ENCODE results near the gene UTS2B.
"Not testable (repeated sequence)": the region's sequence is repeated elsewhere in the genome, so short reads cannot be mapped to it uniquely, and the experiment has no call there.

Gene UTS2B

DNA sequence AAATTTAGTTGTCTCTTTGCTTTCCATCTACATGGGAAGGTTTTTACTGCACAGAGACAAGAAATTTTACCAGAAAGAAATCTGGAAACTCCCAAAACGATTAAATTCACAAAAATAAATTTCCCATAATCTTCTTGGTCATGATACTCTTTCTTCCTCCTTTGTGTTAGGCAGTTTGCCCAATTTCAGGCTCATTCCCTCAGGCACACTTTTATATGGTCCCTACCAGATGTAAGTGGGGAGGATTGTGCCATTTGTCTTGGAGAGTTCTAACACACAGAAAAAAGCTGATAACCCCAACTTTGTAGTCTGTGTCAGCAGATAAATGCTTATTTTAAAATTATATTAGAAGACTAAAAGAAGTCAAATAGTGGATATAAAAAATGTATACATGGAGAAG is 50.2 kb downstream of the UTS2B start:
- Histone ChIP-seq H3K27ac (no peak overlapping the region), H3K27me3 (no peaks in the 10 kb centered on the region), H3K9me3 (no peaks in the 10 kb centered on the region), H3K4me3 (no peak overlapping the region), H3K36me3 (no peaks in the 10 kb centered on the region), H3K4me1 (no peaks in the 10 kb centered on the region)
- intact Hi-C loops (cut with DNase I; ENCODE audit: low total_unique reads): no loop called here
- TF ChIP-seq, protein P1, sequence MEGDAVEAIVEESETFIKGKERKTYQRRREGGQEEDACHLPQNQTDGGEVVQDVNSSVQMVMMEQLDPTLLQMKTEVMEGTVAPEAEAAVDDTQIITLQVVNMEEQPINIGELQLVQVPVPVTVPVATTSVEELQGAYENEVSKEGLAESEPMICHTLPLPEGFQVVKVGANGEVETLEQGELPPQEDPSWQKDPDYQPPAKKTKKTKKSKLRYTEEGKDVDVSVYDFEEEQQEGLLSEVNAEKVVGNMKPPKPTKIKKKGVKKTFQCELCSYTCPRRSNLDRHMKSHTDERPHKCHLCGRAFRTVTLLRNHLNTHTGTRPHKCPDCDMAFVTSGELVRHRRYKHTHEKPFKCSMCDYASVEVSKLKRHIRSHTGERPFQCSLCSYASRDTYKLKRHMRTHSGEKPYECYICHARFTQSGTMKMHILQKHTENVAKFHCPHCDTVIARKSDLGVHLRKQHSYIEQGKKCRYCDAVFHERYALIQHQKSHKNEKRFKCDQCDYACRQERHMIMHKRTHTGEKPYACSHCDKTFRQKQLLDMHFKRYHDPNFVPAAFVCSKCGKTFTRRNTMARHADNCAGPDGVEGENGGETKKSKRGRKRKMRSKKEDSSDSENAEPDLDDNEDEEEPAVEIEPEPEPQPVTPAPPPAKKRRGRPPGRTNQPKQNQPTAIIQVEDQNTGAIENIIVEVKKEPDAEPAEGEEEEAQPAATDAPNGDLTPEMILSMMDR (IDR thresholded peaks at IDR 0.05): no peak
- no peak for DNase-seq

DNA sequence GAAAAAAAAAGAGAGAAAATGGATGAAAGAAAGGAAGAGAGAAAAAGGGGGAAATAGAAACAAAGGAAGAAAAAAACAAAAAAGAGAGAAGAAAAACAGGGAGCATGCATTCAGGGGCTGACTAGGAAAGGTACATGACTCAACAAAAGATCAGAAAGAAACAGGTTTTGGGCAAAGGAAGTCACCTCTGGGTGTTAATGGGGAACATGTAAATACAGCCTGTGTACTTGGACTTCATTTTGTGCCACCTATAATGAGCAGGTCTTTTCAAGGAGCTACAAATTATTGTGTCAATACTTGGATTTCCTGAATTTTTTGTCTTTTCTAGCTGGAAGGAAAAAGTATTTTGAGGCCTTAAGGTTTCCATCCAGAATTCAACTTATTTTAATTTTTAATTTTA is 54.6 kb downstream of the UTS2B start:
- H3K27me3 ChIP-seq: no peaks in the 10 kb centered on the region
- TF ChIP-seq, protein P1 (IDR thresholded peaks at IDR 0.05): no peak
- intact Hi-C loops (cut with DNase I; ENCODE audit: low total_unique reads): no loop called here
- no peaks in the 10 kb centered on the region for H3K36me3 ChIP-seq
- H3K27ac ChIP-seq: no peak overlapping the region
- no peaks in the 10 kb centered on the region for H3K9me3 ChIP-seq
- H3K4me3 ChIP-seq: no peak overlapping the region
- no peaks in the 10 kb centered on the region for H3K4me1 ChIP-seq
- no peak for DNase-seq

DNA sequence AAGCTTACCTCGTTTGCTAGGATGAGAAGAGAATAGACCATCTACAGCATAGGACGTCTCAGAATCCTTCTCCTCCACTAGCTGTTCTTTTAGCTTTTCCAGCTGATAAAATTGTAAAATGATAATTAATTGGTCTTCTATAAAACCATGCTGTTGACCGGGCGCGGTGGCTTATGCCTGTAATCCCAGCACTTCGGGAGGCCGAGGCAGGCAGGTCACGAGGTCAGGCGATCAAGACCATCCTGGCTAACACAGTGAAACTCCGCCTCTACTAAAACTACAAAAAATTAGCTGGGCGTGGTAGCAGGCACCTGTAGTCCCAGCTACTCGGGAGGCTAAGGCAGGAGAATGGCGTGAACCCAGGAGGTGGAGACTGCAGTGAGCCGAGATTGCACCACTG is 55.1 kb downstream of the UTS2B start:
- DNase-seq; H3K9me3 ChIP-seq; H3K36me3 ChIP-seq; H3K27me3 ChIP-seq; H3K4me3 ChIP-seq; intact Hi-C loops (cut with DNase I; ENCODE audit: low total_unique reads); H3K4me1 ChIP-seq; H3K27ac ChIP-seq: not testable (repeated sequence)

DNA sequence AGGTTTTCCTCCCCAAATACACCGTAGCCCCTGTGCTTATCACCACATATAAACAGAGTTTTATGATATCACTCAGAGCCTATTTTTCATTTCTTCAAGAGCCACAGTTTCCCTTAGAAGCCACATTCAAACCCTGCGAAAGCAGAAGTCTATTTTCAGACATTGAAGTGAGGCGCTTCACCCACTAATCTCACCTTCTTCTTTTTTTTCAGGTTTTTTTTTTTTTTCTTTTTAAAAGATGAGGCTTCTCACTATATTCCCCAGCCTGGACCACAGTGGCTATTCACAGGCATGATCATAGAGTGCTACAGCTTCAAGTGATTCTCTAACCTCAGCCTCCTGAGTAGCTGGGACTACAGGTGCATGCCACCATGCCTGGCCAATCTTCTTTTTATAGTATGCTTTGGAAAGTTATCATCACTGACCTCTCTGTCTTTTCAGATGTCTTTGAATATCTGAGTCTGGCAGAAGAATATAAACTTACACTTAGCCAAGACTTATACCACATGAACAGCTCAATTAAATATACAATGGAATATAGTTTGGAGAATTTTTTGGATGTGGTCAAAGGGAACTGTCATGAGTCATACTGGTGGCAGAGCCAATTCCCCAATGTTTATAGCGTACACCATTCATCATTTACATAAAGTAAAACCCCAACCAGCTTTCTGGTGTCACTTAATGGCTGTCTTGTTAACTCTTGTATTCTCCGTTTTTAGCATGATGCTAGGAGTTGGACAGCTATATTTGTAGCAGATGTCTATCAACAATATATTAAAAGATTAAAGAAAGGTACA is 60.8 kb downstream of the UTS2B start:
- TF ChIP-seq, protein P1 (IDR thresholded peaks at IDR 0.05): no peak
- intact Hi-C loops (cut with DNase I; ENCODE audit: low total_unique reads): no loop called here
- no peaks in the 10 kb centered on the region for H3K36me3 ChIP-seq
- H3K27me3 ChIP-seq: no peaks in the 10 kb centered on the region
- H3K4me3 ChIP-seq: no peak overlapping the region
- DNase-seq: no peak
- H3K9me3 ChIP-seq: no peaks in the 10 kb centered on the region
- no peak overlapping the region for H3K27ac ChIP-seq
- H3K4me1 ChIP-seq: no peaks in the 10 kb centered on the region

DNA sequence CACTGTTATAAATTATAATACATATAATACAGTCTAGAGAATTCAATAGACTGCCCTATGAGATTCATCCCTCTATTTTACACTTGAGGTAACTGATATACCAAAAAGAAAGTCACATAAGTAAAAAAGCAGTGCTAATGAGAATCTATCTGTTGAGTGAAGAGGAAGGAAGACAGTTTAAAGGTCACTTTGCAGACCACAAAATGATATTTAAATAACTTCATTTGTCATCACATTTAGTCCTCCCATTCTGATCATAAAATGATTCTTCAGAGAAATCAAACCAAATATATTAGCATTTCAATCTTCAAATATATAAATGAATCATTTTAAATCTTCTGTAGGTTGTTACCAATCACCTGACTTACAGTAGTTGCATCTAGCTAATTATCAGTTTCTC is 61.6 kb downstream of the UTS2B start:
- no peak for DNase-seq
- intact Hi-C loops (cut with DNase I; ENCODE audit: low total_unique reads): no loop called here
- Histone ChIP-seq H3K36me3 (no peaks in the 10 kb centered on the region), H3K4me1 (no peaks in the 10 kb centered on the region), H3K4me3 (no peak overlapping the region), H3K27me3 (no peaks in the 10 kb centered on the region), H3K27ac (no peak overlapping the region), H3K9me3 (no peaks in the 10 kb centered on the region)
- TF ChIP-seq, protein P1 (IDR thresholded peaks at IDR 0.05): no peak

DNA sequence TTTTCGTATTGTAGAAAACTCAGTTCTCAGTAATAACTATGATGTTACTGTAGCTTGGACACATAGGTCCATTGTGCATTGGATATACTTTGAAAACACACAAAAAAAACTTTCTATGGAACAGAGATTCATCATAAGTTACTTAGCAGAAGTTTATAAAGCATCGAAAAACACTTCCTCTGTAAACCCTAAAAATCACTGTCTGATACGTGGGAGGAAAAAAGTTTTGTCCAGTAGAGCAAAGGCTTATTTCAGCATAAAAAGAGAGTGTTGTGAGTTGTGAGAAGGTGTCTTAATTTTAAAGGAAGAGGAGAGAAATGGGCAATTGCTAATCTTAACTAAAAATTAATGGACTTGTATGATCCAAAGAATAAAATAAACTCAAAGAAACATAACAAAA is 66.5 kb downstream of the UTS2B start:
- Histone ChIP-seq H3K36me3 (no peaks in the 10 kb centered on the region), H3K4me1 (no peaks in the 10 kb centered on the region), H3K9me3 (no peaks in the 10 kb centered on the region), H3K27ac (no peak overlapping the region), H3K27me3 (no peaks in the 10 kb centered on the region), H3K4me3 (no peak overlapping the region)
- no peak for DNase-seq
- intact Hi-C loops (cut with DNase I; ENCODE audit: low total_unique reads): no loop called here
- TF ChIP-seq, protein P1 (IDR thresholded peaks at IDR 0.05): no peak

Measured in tibial artery (tissue), 4 donors.